COLO668 (cell line): ENCODE measurements around the gene CCT5.
"Not testable (repeated sequence)": the region's sequence is repeated elsewhere in the genome, so short reads cannot be mapped to it uniquely, and the experiment has no call there.

Experiments
- DNase-seq: peaks from one replicate; lab custom pipeline; 2025; ENCODE audit not compliant: unreplicated experiment; lab: John Stamatoyannopoulos, UW

The CCT5 gene

GRCh38 chr5:10300246-10300645 is 50.2 kb downstream of the CCT5 start:
- DNase-seq: no peak

GRCh38 chr5:10301266-10301665 is 51.2 kb downstream of the CCT5 start:
- peak; percentile 23 for DNase-seq

- DNase-seq: no peak
Observed at GRCh38 chr5:10301842-10302610, 51.9 kb downstream of the CCT5 start.

GRCh38 chr5:10303201-10303600 is 53.1 kb downstream of the CCT5 start:
- no peak for DNase-seq

- no peak for DNase-seq
Observed at GRCh38 chr5:10303699-10304170, 53.7 kb downstream of the CCT5 start.

- no peak for DNase-seq
Observed at GRCh38 chr5:10304932-10305331, 54.9 kb downstream of the CCT5 start.

- DNase-seq: no peak
Observed at GRCh38 chr5:10306114-10306513, 56.0 kb downstream of the CCT5 start.

GRCh38 chr5:10306806-10307205 is 56.7 kb downstream of the CCT5 start:
- DNase-seq: peak; percentile 46

GRCh38 chr5:10307206-10308148 is 57.4 kb downstream of the CCT5 start, which contains the start of gene CMBL:
Gene CMBL (minus strand): TSS chr5:10307902. CDS start chr5:10290762, 17,140 bp downstream.
- DNase-seq: peak; percentile 90

GRCh38 chr5:10308844-10309243 is 58.8 kb downstream of the CCT5 start:
- DNase-seq: no peak

GRCh38 chr5:10310066-10310779 is 60.1 kb downstream of the CCT5 start:
- peak; percentile 53 for DNase-seq

- not testable (repeated sequence) for DNase-seq
Observed at GRCh38 chr5:10310835-10311570, 60.9 kb downstream of the CCT5 start.

GRCh38 chr5:10311595-10312425 is 61.7 kb downstream of the CCT5 start:
- no peak for DNase-seq

- no peak for DNase-seq
Observed at GRCh38 chr5:10315201-10315600, 65.1 kb downstream of the CCT5 start.
